G401 (cell line): Measurements from ENCODE around the gene GPC6. TPM values are rescaled to one million over a fixed set of nuclear protein-coding genes. Genes with fewer than 3 reads are reported as not detected.

Experiments
- DNase-seq: peaks from one replicate; pipeline ENCODE4 v3.0.0-alpha.2; 2015; ENCODE audit warnings: low spot score
- in situ Hi-C: cut with HindIII; loops from 2 replicates; pipeline ENCODE4 v1.10.0; 2016; ENCODE audit warnings: low sequenced_read_pairs, mixed read lengths
- total RNA-seq: library from RNA; depleted of rRNA; stranded (reverse); fragments of >200 nt; shearing (Covaris generic); gene quantifications from 2 replicates; pipeline ENCODE4 v1.2.3, GENCODE V29; 2014

GPC6 gene
- total RNA-seq, 1 experiment from 2014 or later: 2.1 TPM

DNA sequence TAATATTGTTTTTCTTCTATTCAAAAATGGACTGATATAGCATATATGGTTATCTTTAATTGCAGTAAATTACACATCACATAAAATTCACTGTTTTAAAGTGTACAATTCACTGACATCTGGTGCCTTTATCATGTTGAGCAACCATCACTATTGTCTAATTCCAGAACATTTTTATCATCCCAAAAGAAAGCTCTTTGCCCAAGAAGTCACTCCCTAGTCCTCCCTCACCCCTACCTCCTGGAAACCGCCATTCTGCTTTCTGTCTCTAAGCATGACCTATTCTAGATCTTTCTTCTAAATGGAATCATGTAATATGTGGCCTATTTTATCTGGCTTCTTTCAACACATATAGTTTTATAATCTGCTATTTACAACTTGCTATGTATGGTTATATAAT is 727.2 kb downstream of the GPC6 start:
- in situ Hi-C loops: no loop called here

GRCh38 chr13:93955904-93956303 is 729.3 kb downstream of the GPC6 start:
- DNase-seq: no peak
- in situ Hi-C loops: no loop called here

More for the DNA sequence above, 727.2 kb downstream of the GPC6 start:
- no peak for DNase-seq

GRCh38 chr13:93956426-93956825 is 729.8 kb downstream of the GPC6 start:
- in situ Hi-C loops: no loop called here
- DNase-seq: no peak

DNA sequence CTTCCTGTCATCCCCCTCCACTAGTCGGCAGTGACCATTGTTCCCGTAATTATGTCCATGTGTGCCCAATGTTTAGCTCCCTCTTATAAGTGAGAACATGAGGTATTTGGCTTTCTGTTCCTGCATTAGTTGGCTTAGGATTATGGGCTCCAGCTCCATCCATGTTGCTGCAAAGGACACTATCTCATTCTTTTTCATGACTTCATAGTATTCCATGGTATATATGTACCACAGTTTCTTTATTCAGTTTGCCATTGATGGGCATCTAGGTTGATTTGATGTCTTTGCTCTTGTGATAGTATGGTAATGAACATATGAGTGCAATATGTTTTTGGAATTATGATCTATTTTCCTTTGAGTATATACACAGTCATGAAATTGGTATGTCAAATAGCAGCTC is 730.8 kb downstream of the GPC6 start:
- DNase-seq: no peak
- in situ Hi-C loops: no loop called here

DNA sequence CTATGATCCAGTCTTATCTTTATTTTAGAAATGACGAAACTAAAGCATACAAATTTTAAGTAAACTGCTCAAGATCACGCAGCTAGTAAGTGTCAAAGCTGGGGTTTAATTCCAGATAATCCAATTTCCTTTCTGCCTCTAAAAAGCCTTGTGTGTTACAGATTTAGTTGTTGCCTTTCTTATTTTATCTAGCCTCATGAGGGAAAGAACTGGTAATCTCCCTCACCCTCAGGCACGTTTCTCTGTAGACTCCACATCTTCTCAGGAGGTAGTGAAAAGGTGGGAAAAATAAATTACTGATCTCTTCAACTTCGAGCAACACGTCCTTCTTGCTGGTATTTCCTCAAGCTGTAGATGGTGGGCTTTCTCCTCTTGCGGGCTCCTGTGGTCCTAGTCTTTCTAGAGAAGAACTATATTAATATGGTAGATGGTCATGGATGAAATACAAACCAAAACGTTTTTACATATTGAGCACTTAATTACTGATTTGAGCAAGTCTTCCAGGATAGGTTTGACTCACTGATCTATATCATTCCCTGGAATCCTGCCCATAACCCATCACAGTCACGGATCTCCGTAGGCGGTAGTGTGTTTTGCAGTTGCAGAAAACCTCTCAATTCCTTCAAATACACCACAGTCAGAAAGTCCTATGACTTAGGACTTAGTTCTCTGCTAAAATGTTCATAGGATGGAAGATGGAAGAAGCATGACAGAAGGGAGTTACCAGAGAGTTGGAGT is 733.4 kb downstream of the GPC6 start:
- in situ Hi-C loops: no loop called here
- no peak for DNase-seq

DNA sequence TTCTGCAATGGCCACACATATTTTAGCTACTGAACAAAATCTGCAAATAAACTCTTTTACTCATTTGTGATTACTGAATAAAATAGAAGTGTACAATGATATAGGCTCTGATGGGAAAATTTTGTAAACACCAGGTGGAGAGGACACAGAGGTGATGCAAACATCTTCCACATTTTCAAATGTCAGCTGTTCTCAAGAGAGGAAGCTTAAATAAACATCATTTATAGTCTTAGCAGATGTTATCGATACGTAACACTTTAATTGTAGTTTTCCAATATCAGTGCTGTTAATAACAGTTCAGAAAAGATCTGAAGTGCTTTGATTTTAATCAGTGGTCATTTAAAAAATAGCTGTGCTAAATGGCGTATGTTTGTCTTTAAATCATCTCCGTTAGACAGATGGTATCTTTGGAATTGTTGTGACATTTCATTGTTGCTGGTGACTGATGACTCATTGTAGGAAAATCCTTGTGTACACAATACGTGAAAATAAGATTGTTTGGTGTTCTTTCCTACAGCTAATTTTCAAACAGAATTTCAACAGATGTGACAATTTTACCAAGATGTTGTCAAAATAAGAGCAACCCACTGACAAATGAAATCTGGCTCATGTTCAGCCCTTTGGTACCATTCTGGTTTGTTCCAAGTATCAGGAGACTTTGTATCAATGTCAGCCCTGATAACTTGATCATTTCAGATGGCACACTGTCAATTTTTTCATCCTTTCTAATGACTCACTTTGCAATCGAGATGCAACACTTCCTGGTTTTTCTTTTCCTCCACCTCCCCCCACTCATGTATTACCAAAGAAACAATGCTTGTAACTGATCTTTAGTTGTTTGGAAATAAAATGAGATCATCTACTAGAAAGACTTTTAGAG is 736.9 kb downstream of the GPC6 start:
- DNase-seq: no peak

DNA sequence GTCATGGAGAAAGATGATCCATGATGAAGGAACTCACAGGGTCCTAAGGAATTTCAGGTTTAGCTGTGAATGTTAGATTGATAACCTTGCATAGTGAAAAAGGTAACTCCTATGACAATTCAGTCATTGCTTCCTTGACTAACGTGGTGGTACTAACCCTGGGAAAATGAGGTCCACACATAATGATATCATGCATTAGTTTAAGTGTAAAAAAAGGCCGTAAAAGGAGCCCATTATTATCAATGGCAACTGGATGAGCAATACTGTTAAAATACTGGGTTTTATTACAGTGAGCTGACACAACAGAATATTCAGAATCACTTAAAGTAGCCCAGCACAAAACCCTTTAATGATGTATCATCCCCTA is 737.5 kb downstream of the GPC6 start:
- in situ Hi-C loops: no loop called here
- DNase-seq: no peak

More for the DNA sequence above, 736.9 kb downstream of the GPC6 start:
- in situ Hi-C loops: no loop called here

- in situ Hi-C loops: no loop called here
Observed at GRCh38 chr13:93965587-93965986, 739.0 kb downstream of the GPC6 start.

DNA sequence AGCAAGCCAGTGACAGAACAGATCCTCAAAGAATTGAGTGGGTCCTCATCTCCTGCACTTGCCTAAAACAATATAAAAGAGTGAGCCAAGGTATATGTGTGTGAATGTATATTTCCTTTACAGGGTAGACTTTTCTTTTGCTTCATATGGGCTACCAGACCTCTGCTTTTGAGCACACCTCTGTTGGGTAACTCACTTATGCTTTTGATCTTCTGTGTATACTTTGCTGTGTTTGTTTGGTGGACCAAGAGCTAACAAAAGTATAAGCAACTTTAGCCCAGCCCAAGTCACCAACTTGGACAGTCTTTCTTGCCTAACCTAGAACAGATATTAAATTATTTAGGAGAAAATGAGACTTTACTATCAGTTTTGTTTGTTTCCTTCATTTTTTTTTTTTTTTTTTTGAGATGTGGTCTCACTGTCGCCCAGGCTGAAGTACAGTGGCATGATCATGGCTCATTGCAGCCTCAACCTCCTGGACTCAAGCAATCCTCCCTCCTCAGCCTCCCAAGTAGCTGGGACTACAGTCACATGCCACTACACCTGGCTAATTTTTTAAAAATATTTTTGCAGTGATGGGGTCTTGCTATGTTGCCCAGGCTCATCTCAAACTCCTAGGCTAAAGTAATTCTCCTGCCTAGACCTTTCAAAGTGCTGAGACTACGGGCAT is 739.8 kb downstream of the GPC6 start:
- in situ Hi-C loops: no loop called here
- no peak for DNase-seq

More at GRCh38 chr13:93965587-93965986, 739.0 kb downstream of the GPC6 start:
- no peak for DNase-seq

DNA sequence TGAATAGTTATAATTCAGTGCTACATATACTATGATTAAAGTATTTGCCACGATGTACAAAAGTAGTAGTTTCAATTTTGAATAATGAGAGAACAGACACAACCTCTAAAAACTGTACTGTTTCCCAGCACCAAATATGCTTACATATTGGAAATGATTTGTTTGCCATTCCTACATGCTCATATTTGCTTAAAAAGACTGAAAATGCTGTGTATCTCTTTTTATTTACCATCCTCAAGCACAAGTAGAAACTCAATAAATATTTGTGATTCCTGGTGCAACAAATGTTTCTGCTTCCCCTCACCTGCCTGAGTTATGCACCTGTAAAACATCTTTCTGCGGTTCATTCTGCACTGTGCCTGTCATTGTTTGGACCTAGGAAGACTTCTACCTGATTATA is 740.7 kb downstream of the GPC6 start:
- DNase-seq: no peak
- in situ Hi-C loops: no loop called here

- in situ Hi-C loops: no loop called here
- no peak for DNase-seq
Observed at GRCh38 chr13:93975242-93975641, 748.6 kb downstream of the GPC6 start.

GRCh38 chr13:93976528-93976927 is 749.9 kb downstream of the GPC6 start:
- DNase-seq: no peak
- in situ Hi-C loops: no loop called here

DNA sequence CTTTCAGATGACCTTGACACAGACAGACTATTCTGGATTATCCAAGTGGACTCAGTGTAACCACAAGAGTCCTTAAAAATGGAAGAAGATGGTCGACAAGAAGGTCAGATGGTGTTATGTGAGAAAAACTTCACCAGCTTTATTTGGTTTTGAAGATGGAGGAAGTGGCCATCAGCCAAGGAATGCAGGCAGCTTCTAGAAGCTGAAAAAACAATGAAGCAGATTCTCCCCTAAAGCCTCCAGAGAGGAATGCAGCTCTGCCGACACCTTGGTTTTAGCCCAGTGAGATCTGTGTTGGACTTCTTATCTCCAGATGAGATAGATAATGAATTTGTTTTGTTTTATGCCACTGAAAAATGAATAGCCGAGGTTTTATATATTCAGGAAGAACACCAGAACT is 751.4 kb downstream of the GPC6 start:
- DNase-seq: no peak
- in situ Hi-C loops: no loop called here

GRCh38 chr13:93981426-93981977 is 754.9 kb downstream of the GPC6 start:
- DNase-seq: no peak
- in situ Hi-C loops: no loop called here

- in situ Hi-C loops: no loop called here
- DNase-seq: no peak
Observed at GRCh38 chr13:93982179-93982918, 755.7 kb downstream of the GPC6 start.

DNA sequence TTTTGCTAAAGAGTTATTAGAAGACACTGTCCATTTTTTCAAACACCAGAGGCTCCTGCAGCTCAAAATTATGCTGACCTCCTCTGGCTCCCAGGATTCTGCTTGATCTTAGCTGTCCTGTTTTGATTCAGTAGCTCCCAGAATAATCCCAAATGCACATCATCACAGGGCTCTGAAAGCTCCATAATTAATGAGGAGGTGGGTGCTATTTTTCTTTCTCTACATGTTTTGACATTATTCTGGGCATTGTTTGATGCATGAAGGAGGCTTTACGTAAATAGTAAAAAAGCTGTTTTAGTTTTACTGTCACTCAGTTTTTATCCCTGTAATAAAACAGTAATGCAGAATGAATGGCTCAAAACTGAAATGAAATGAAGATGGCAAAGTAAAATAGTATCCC is 757.4 kb downstream of the GPC6 start:
- DNase-seq: no peak
- in situ Hi-C loops: no loop called here

DNA sequence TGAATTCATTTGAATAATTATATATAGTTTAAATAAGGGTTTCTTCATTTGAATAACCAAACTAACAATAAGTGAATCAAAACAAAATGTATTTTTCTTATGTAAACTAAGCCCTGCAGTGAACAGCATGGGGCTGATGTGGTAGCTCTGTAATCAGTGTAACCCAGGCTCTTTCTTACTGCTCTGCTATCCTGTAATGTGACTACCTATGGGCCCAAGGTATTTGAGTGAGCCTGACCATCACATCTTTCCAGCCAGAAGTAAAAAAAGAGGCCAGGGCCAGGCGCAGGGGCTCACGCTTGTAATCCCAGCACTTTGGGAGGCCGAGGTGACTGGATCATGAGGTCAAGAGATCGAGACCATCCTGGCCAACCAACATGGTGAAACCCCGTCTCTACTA is 758.3 kb downstream of the GPC6 start:
- in situ Hi-C loops: no loop called here
- DNase-seq: no peak

GRCh38 chr13:93987458-93987857 is 760.9 kb downstream of the GPC6 start:
- in situ Hi-C loops: no loop called here
- DNase-seq: no peak

DNA sequence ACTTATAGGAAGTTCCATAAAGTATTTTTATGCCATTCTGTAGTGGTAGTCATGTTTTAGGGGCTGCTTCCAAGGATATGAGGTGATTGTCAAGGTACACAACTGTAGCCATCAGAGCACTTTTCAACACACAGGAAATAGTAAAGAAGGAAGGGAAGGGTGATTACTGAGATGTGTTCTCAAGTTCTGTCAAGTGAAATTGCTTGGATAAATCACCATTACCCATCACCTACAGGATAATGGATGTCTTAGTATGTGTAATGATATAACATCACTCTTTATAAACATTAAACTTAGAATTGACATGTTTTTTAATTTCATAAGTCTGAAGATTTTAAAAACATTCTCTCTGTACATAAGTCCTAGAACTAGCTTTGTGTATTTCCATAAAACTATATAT is 765.0 kb downstream of the GPC6 start:
- DNase-seq: no peak
- in situ Hi-C loops: no loop called here
